Endometrial microvascular endothelial cells (primary cell): ENCODE measurements around the gene RNF208. TPM values are rescaled to one million over a fixed set of nuclear protein-coding genes. Genes with fewer than 3 reads are reported as not detected.

Experiments used
- in situ Hi-C: cut with HindIII; loops from 2 replicates; pipeline ENCODE4 v1.10.0; 2017; ENCODE audit warnings: low sequenced_read_pairs, low pct_unique_long_range_greater_than_20kb; ENCODE audit errors: inconsistent ontology term
- total RNA-seq: library from RNA; depleted of rRNA; stranded (reverse); fragments of >200 nt; gene quantifications from one replicate; pipeline ENCODE4 v1.2.3, GENCODE V29; 2015; ENCODE audit errors: inconsistent ontology term

RNF208 gene
- total RNA-seq, 1 donor from 2014 or later: not detected

DNA sequence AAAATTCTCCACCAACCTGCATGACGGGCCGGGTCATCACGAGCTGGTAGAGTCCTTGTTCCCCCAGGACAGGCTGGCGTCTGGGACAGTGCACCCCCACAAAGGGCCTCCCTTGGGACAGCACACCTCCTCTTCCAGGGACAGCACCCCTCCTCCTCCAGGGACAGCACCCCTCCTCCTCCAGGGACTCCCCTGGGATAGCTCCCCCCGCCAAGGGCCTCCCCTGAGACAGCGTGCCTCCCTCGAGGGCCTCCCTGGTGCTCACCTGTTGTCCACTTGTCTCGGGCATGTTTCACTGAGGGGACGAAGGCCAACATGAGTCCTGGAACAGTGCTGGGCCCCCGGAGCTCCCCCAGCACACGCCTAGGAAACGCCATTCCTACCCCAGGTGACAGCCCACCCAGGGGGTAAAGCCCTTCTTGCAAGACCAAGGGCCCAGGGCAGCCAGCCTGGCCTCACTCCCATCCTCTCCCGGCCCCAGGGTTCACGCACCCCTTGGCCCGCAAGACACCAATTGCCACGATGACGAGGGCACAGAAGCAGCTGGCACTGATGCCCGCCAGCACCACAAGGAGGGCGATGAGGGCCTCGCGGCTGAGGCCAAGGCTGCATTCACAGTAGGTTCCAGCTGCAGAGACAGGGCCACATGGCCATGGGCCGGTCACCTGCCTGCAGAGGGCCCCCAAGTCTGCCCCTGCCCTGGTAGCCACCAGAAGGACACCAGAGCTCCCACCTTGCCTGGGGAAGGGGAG, 50.7 kb downstream of the RNF208 start:
- in situ Hi-C loops: loop anchor here (25.0 kb wide), 1 partner anchor 234 kb away; the partner anchor contains the start of genes C8G and FBXW5

DNA sequence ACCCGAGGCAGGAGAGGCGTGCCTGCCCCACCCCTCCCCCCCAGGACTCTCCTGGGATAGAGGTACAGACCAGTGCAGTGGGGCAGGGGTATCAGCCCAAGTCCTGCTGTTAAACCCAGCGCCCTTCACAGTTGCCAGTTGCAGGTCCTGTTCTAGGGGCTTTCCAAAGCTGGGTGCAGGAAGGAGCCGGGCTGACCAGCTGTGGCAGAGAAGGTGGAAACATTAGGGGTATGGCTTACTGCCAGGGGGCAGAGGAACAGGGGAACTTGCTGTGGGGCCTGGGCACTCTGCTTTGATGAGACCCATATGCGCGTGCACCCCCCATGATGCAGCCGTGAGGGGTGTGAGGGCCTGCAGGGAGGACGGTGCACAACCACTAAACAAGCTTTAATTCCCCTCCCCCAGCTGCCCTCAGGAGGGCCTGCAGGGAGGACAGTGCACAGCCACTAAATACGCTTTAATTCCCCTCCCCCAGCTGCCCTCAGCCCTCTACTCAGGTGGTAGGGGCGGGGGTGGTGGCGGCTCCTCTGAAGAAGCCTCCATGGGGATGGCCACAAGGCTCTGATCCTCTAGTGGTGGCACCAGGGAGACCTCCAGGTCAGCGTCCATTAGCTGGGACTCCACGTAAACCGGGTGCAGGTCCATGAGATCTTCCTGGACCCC, 51.4 kb downstream of the RNF208 start:
- in situ Hi-C loops: loop anchor here (25.0 kb wide), 1 partner anchor 233 kb away; the partner anchor contains the start of genes C8G and FBXW5

Other genes starting within 250 kb of the RNF208 start
- gene PTGDS, start 244.7 kb downstream of the RNF208 start, total RNA-seq: not detected
- gene LCNL1, start 239.2 kb downstream of the RNF208 start, total RNA-seq: not detected
- gene PAXX, start 229.8 kb downstream of the RNF208 start, total RNA-seq: 49.0 TPM
- 4.8 TPM for gene CLIC3, start 225.7 kb downstream of the RNF208 start, total RNA-seq
- 4.0 TPM for gene ABCA2, start 194.0 kb downstream of the RNF208 start, total RNA-seq
- gene FUT7, start 190.2 kb downstream of the RNF208 start, total RNA-seq: not detected
- gene NPDC1, start 176.1 kb downstream of the RNF208 start, total RNA-seq: 65.7 TPM
- not detected for gene ENTPD2, start 168.2 kb downstream of the RNF208 start, total RNA-seq
- 38.5 TPM for gene SAPCD2, start 151.7 kb downstream of the RNF208 start, total RNA-seq
- gene UAP1L1, start 144.7 kb downstream of the RNF208 start, total RNA-seq: 13.8 TPM
- 106 TPM for gene MAN1B1, start 135.3 kb downstream of the RNF208 start, total RNA-seq
- gene DPP7, start 107.5 kb downstream of the RNF208 start, total RNA-seq: 99.2 TPM
- gene GRIN1, start 83.1 kb downstream of the RNF208 start, total RNA-seq: not detected
- gene LRRC26, start 52.2 kb downstream of the RNF208 start, total RNA-seq: not detected
- not detected for gene TMEM210, start 50.2 kb downstream of the RNF208 start, total RNA-seq
- gene ANAPC2, start 33.7 kb downstream of the RNF208 start, total RNA-seq: 14.9 TPM
- 117 TPM for gene SSNA1, start 33.6 kb downstream of the RNF208 start, total RNA-seq
- gene TPRN, start 21.5 kb downstream of the RNF208 start, total RNA-seq: 8.8 TPM
- 28.1 TPM for gene TMEM203, start 16.6 kb downstream of the RNF208 start, total RNA-seq
- gene NDOR1, start 16.5 kb downstream of the RNF208 start, total RNA-seq: 19.6 TPM
- gene CYSRT1, start 2.9 kb upstream of the RNF208 start, total RNA-seq: not detected
- gene RNF224, start 5.3 kb upstream of the RNF208 start, total RNA-seq: not detected
- not detected for gene SLC34A3, start 8.7 kb upstream of the RNF208 start, total RNA-seq
- gene TUBB4B, start 19.0 kb upstream of the RNF208 start, total RNA-seq: 1,061 TPM
- gene STPG3, start 29.0 kb upstream of the RNF208 start, total RNA-seq: not detected
- gene NELFB, start 33.1 kb upstream of the RNF208 start, total RNA-seq: 72.0 TPM
- gene TOR4A, start 55.5 kb upstream of the RNF208 start, total RNA-seq: 53.1 TPM
- gene NRARP, start 80.0 kb upstream of the RNF208 start, total RNA-seq: 16.1 TPM
- gene EXD3, start 200.9 kb upstream of the RNF208 start, total RNA-seq: 4.0 TPM
- 0.74 TPM for gene NOXA1, start 201.2 kb upstream of the RNF208 start, total RNA-seq
- gene ENTPD8, start 219.1 kb upstream of the RNF208 start, total RNA-seq: not detected
- 43.8 TPM for gene NSMF, start 237.1 kb upstream of the RNF208 start, total RNA-seq